AG09319 (cell line): ENCODE data around the gene MEAK7.

ENCODE experiments used
- DNase-seq: peaks from one replicate; pipeline ENCODE4 v3.0.0-alpha.2; 2010; ENCODE audit warnings: low read depth; ENCODE audit errors: extremely low read depth
- TF ChIP-seq, protein P1 (sequence below): IDR thresholded peaks from 2 replicates; pipeline ENCODE4 v1.5.1; 2011; ENCODE audit warnings: low read depth, mild to moderate bottlenecking, inconsistent platforms, low read length, moderate library complexity

Gene MEAK7, protein sequence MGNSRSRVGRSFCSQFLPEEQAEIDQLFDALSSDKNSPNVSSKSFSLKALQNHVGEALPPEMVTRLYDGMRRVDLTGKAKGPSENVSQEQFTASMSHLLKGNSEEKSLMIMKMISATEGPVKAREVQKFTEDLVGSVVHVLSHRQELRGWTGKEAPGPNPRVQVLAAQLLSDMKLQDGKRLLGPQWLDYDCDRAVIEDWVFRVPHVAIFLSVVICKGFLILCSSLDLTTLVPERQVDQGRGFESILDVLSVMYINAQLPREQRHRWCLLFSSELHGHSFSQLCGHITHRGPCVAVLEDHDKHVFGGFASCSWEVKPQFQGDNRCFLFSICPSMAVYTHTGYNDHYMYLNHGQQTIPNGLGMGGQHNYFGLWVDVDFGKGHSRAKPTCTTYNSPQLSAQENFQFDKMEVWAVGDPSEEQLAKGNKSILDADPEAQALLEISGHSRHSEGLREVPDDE

DNA sequence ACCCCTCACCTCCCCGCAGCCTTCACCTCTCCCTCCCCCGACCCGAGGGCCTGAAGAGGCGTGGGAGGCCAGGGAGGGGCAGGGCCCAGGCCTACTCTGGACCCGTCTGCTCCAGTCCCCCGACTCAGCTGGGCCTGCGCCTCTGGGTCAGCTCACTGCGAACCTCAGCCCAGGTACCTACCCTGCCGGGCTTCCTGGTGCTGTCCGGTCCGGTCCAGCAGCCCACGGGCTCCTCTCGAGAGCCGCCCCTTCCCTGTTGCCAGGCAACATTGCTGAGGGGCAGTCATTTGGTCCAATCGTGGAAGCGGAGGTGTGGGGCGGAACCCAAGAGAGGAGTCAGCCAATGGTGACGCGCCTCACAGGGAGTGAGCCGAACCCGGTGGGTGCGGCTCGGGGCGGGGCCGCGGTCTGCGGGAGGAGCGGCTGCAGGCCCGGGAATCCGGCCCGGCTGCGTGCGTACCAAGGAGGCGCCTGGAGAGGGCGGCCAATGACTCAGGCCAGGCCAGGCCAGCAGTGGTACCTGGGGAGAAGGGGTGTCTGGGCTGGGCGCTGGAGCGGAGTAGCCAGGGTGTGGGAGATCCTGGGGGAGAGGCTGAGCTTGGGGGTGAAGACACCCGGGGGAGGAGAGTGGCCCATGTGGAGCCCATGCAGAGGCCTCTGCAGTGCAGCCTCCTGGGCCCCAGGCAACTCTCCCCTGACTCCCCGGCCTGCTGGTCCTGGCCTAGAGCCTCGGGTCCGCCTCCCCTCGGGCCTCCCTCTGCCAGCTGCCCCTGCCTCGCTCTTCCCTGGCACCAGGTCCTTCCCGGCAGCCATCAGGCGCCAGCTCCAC is at the start of gene MEAK7:
Gene MEAK7 (minus strand): TSS at position 240 of the 829 bp plus-strand sequence. CDS start 6,573 bp downstream, outside the sequence.
- TF ChIP-seq, protein P1, sequence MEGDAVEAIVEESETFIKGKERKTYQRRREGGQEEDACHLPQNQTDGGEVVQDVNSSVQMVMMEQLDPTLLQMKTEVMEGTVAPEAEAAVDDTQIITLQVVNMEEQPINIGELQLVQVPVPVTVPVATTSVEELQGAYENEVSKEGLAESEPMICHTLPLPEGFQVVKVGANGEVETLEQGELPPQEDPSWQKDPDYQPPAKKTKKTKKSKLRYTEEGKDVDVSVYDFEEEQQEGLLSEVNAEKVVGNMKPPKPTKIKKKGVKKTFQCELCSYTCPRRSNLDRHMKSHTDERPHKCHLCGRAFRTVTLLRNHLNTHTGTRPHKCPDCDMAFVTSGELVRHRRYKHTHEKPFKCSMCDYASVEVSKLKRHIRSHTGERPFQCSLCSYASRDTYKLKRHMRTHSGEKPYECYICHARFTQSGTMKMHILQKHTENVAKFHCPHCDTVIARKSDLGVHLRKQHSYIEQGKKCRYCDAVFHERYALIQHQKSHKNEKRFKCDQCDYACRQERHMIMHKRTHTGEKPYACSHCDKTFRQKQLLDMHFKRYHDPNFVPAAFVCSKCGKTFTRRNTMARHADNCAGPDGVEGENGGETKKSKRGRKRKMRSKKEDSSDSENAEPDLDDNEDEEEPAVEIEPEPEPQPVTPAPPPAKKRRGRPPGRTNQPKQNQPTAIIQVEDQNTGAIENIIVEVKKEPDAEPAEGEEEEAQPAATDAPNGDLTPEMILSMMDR, result no peak; the same call in 1 of the 2 replicates

DNA sequence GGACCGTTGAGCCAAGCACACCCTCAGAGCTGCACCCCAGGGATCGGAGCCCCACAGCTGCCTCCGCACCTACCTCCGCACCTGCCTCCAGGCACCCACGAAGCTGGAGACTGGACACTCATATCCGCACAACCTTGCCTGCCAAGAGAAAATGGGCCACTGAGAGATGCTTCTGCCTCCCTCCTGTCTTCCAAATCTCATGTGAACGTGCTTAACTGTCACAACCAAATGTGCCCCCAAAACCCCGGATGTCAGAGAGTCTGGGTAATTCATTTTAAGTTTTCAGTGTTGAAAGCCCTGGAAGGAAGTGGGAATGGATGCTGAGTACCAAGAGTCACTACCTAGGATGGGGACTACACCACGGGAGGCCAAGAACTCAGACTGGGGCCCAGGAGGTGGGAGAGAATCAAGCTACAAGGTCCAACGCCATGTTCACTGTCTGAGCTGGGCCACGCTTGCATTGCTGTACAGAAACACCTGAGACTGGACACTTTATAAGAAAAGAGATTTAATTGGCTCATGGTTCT is 49.5 kb upstream of the MEAK7 start:
- TF ChIP-seq, protein P1, result no peak
- DNase-seq, result no peak

More for the DNA sequence above, at the start of gene MEAK7:
- DNase-seq, result peak; percentile 97

DNA sequence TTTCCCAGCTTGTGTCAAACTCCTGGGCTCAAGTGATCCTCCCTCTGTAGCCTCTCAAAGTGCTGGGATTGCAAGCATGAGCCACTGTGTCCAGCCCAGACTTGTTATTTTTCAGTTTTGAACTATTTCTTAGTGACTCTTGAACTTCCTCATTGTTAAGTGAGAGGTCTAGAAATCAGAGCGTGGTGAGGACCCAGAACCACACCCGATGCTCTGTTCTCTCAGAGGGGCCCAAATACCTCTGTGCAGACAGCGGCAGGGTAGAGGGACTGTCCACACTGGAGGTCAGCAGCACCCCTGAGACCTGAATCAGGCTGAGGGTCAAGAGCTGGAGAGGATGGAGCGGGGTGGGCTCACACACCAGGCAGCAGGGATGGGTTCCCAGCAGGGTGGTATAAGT is 47.7 kb upstream of the MEAK7 start:
- DNase-seq, result no peak

DNA sequence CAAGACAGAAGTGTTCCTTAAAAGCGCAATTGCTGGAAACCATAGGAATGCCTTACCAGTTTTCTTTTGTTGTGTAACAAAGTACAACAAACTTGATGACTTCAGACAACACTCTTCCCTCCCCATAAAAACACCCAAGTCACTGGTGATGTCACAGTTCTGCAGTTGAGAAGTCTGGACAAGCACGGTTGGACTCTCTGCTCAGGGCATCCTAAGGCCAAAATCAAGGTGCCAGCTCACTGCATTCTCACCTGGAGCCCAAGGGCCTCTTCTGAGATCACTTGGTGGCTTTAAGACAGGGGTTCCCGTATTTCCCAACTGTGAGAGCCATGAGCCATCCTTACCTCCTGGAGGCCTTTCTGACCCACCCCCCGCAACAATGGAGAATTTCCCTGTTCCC is 45.6 kb upstream of the MEAK7 start:
- TF ChIP-seq, protein P1, result no peak
- DNase-seq, result no peak

More for the DNA sequence above, 47.7 kb upstream of the MEAK7 start:
- TF ChIP-seq, protein P1, result no peak

DNA sequence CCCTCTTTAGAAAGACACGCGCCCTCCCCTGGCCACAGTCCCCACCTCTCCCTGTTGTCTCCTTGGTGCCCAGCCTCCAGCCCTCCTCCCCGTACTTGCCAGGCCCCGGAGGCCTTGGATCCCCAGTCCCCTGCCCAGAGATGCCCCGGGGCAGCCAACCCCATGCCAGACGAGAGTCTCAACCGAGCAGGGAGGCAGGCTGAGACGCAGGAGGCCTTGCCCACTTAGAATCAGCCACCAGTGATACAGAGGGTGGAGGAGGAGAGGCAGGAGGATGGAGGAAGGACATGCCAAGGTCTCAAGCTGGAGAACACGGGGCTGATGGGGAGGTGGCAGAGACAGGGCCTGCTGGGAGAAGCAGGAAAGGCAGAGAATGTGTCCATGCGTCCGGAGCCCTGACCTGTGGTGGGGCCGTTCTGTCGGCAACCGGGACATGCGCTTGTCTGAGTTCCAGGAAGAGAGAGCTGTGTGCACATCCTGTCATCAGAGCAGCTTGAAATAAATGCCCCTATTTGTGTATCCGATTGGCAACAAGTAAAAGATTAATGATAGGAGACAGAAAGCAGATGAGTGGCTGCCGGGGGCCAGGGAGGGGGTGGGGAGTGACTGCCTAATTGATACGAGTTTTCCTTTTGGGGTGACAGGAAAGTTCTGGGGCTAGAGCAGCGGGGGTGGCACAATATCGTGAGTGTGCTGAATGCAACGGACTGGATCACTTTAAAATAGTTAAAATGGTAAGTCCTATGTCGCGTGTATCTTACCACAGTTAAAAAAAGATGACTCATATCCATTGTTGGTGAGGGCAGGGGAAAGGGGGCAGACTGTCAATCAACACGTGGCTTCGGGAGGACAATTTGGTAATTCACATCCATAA is 44.7 kb upstream of the MEAK7 start:
- no peak for DNase-seq
- TF ChIP-seq, protein P1, result no peak

DNA sequence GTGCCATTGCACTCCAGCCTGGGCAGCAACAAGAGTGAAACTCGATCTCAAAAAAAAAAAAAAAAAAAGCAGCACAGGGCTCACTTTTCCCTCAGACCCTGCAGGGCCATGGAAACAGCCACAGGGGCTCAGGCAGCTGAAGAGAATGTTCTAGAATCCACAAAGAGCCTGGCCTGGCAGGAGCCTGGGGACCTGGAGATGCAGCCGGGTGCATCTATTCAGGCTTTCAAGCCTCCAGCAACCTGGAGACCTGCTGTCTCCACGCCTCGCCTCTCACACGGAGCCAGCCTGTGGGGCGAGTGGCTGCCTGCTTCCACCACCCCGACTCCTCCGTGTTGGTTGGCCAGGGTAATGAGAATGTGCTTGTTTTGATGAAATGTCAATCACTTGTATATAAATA is 44.0 kb upstream of the MEAK7 start:
- DNase-seq, result no peak

More for the DNA sequence above, 44.0 kb upstream of the MEAK7 start:
- TF ChIP-seq, protein P1, result no peak
